HG03039 (cell line): Measurements from ENCODE around the gene ACBD6.

Source experiments
- ATAC-seq: cut with Tn5 transposase; IDR thresholded peaks from one replicate; pipeline ENCODE4 v1.9.1; 2021; ENCODE audit warnings: mild to moderate bottlenecking, moderate library complexity; ENCODE audit not compliant: unreplicated experiment

Gene ACBD6

DNA sequence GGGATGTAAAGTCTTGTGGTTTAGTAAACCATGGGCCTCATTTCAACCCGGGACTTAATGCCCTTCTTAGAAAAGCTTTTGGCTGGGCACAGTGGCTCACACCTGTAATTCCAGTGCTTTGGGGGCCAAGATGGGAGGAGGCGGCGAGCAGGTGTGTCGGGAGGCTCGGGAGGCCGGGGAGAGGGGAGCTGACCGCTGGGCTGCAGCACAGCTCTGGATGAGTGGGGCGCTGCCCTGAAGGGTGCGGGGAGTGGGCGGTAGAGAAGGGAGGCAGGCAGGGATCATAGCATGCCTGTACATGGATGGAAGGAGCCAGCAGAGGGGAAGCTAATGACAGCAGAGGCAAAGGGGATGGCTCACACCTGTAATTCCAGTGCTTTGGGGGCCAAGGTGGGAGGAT, 241.3 kb downstream of the ACBD6 start:
- no peak for ATAC-seq

DNA sequence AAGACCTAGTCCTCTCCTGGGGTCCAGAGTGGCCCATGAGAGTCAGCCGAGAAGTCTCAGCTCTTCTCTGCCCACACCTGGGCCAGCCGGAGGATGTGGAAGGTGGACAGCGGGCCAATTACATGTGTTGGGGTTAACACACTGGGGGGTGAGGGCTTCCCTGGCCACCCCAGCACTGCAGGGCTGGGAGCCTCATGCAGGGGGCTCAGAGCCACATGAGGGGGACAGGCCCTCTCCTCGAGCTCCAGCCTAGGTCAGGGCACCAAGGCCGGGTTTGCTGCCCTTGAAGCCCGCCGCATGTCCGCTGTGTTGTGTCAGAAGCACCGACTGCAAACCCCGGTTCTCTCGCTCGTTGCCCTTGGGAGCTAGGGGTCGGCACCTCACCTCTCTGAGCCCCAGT, 241.8 kb downstream of the ACBD6 start:
- no peak for ATAC-seq

DNA sequence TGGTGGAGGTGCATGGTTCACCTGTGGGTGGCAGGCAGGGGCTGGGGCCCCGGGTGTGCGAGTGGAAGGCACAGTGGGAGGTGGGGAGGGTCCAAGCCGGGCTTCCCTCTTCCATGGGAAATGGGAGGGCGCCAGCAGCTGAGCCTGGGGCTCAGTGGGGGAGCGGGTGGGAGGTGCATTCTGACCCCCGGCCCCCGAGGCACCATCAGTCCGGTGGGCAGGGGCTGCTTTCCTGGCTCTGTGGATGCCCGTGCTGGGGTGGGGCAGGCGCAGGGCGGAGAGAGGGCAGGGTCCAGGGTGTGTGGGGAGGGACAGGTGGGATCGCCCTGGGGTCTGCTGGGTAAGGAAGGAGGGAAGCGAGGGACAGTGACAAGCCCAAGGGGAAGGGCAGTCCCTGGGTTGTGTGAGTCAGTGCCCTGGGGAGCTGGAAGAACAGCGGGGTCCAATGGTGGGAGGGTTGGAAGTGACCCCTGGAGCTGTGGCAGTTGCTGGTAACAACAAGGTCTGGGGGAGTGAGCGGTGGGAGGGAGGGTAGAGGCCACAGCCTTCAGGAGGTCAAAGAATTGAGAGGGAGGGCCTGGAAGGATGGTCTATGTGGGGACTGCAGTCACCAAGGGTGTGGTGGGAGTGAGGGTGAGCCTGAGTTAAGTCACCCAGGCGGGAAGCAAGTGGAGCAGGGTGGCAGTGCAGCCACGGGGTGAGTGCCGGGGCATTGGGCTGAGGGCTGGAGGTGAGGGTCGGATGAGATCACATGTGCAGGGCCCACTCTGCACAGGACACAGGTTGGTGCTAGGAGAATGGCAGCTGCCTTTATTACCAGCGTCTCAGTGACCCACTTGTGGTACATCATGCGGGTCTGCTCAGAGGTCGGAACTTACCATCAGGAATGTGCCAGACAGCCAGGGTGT, 242.7 kb downstream of the ACBD6 start:
- ATAC-seq = no peak

- ATAC-seq = no peak
Measured at GRCh38 chr1:180258935-180259334, 243.4 kb downstream of the ACBD6 start.

DNA sequence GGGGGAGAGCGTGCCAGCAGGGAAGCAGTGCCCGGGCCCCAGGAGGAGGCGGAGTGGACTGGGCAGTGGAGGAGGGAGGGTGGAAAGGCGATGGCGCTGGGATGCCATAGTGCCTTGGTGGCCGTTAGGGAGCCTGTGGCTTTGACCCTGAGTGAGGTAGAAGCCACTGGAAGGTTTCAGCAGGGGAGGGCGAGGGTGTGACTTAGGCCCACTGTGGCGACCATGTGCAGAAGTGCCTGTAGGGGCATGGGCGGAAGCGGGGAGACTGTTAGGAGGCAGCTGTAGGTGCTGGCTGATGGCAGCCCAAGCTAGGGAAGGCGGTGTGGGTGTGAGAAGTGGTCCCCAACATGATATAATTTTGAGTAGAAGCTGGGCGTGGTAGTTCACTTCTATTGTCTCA, 244.1 kb downstream of the ACBD6 start:
- ATAC-seq = no peak

GRCh38 chr1:180257486-180257885, 244.9 kb downstream of the ACBD6 start:
- ATAC-seq = no peak

DNA sequence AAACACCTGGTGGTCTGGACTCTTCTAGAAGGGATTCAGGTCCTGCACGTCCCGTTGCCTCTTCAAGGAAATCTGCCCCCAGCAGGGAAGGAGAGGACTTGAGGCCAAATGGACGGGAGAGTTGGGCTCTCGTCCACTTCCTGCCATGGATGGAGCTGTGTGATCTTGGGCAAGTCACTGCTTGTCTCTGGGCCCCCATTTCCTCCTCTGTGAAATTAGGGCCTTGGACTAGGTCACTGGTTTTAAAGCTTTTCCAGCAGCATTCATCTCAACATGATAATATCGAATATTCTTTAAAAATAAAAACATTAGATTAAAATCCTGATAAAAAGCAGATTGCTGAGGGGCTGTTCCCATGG, 245.4 kb downstream of the ACBD6 start:
- no peak for ATAC-seq

- ATAC-seq = no peak
Measured at GRCh38 chr1:180256341-180257027, 245.9 kb downstream of the ACBD6 start.

DNA sequence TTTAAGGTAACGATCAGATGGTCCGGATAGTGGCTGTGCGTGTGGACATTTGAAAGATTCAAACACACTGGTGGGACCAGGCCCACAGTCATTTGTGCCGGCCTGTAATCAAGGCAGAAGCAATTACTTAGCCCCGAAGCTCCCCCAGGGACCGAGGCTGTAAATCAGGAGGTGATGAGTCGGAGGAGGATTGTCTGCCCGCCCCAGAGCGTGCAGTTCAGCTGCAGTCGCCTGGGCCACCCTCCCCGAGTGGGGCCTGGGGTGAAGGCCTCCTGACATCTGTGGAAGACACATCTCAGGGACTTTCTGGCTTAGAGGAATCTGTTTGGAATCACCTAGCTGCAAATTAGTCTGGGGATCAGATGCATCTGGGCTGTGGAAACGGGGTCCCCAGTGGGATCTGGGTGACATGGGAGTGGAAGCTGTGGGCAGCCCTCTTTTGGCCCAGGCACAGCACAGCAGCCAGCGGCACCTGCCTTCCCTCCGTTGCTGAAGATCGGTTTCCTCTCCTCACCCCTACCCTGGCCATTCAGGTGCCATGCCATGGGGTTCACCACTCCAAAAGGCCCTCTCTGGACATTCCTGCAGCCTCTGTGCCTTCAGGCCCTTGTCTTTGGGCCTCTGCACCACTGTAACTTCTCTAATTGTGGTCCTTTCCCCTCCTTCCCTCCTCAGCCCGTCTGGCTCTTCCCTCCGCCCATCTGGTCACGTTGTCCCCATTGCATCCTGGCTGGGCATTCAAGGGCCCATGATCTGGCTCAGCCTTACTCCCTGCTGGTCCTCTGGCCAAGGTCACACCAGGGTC, 246.6 kb downstream of the ACBD6 start:
- ATAC-seq = no peak

DNA sequence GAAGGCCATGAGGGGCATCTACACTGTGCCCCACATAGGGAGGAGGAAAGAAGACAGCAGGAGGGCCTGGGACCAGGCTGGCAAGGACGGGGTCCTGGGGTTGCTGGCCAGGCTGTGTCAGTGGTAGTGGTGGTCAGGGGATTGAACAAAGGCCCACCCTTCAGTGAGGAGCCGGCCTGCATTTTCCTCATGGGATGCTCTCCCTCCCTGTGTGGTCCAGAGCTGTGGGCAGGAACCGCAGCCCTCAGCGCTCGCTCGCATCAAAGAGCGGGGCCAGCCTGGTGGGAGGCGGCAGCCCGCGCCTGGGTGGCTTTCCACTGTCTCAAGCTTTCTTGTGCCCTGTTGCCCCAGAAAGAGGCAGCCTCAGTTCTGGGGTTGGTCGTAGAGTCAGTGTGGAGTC, 247.5 kb downstream of the ACBD6 start:
- ATAC-seq = no peak

DNA sequence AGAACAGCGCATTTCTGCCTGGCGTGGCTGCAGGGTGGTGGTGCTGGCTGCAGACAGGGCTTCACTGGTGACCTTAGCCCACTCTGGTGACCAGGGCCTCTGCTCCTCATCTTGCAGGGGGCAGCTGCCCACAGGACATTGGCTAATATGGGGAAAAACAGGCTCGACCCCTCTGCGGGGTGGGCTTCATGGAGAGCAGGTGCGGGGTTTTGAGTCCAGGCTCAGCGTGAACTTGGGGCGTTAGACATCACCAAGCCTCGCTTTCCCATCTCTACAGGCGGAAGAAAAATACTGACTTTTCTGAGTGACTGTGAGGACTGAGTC, 247.9 kb downstream of the ACBD6 start:
- no peak for ATAC-seq

GRCh38 chr1:180253585-180254495, 248.5 kb downstream of the ACBD6 start:
- no peak for ATAC-seq

- no peak for ATAC-seq
Measured at GRCh38 chr1:180252638-180253536, 249.5 kb downstream of the ACBD6 start.

DNA sequence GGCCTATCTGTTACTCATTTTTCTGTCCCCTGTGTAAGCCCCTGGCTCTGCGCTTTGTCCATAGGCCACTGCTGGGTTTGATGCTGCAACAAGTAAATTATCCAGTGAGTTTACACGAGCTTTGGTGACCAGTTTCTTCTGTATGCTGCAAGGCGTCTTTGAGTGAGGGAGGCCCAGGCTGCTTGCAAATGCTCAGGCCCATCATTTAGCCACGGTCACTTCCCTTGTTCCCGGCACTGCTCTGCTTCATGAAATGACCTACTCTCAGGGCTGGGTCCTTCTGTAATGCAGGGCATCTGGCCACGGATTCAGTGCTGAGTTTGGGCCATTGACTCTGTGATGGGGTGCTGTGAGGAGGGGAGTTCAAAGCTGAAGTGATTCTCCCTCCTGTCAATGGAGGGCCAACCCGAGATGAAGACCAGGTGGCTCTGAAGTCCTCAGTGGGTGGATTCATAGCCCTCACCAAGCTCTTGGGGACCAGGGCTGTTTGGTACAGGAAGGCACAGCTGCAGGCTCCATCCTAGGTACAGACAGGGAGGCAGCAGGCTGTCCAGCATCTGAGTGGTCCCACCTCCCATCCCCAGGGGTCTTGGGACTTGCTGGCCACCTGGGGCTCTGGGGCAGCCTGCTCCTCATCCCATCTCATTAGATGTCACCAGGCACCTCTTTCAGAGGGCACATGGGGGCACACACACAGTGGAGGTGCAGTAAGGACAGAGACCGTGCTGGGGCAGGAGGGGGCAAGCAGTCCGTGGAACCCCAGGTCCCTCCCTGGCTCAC, 250.7 kb downstream of the ACBD6 start:
- no peak for ATAC-seq

DNA sequence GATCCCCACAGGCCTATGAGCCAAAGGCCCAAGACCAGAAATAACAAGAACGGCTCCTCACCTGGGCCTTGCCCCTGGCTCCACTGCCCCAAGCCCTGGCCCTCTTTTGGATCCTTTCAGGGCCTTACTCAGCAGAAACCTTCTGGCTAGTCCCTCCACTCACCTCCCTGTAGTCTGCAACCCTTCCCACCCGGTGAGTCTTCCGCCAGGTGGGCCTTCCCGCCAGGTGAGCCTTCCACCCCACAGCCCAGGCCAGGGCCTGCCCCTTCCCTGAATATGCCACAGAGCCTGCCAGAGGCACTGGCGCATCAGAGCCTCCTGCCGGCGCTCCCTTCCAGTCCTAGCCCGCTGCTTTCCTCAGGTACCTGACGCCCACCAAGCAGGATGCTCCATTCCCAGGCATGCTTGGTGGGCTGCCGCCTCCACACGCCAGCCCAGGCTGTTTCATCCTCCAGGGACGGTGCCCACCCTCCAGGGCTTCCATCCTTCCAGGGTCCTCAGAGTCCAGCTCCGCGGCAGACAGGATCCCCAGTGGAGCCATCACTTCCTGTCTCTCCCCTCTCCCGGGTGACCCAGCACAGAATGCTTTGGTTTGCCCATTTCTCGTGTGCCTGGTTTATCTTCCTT, 251.4 kb downstream of the ACBD6 start:
- ATAC-seq = no peak

DNA sequence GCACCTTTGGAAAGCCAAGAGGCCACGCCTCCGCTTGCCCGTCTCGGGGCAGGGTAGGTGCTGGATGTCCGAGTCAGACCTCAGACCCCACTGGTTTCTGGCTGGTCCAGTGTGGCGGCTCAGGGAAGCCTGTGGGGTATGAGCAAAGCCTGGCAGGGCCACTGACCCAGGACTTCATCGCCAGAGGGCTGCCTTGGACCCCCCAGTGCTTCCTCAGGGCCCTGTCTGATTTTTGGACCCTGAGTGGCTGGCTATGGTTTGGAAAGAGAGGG, 251.9 kb downstream of the ACBD6 start:
- no peak for ATAC-seq

GRCh38 chr1:180249725-180250498, 252.5 kb downstream of the ACBD6 start:
- ATAC-seq = no peak
